Measurements from ENCODE around the gene SMOC1. TPM values are rescaled to one million over a fixed set of nuclear protein-coding genes. Genes with fewer than 3 reads are reported as not detected.

SMOC1 gene, protein sequence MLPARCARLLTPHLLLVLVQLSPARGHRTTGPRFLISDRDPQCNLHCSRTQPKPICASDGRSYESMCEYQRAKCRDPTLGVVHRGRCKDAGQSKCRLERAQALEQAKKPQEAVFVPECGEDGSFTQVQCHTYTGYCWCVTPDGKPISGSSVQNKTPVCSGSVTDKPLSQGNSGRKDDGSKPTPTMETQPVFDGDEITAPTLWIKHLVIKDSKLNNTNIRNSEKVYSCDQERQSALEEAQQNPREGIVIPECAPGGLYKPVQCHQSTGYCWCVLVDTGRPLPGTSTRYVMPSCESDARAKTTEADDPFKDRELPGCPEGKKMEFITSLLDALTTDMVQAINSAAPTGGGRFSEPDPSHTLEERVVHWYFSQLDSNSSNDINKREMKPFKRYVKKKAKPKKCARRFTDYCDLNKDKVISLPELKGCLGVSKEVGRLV
- 0.22 TPM in 1 of 2 replicates, not detected in the other for total RNA-seq

DNA sequence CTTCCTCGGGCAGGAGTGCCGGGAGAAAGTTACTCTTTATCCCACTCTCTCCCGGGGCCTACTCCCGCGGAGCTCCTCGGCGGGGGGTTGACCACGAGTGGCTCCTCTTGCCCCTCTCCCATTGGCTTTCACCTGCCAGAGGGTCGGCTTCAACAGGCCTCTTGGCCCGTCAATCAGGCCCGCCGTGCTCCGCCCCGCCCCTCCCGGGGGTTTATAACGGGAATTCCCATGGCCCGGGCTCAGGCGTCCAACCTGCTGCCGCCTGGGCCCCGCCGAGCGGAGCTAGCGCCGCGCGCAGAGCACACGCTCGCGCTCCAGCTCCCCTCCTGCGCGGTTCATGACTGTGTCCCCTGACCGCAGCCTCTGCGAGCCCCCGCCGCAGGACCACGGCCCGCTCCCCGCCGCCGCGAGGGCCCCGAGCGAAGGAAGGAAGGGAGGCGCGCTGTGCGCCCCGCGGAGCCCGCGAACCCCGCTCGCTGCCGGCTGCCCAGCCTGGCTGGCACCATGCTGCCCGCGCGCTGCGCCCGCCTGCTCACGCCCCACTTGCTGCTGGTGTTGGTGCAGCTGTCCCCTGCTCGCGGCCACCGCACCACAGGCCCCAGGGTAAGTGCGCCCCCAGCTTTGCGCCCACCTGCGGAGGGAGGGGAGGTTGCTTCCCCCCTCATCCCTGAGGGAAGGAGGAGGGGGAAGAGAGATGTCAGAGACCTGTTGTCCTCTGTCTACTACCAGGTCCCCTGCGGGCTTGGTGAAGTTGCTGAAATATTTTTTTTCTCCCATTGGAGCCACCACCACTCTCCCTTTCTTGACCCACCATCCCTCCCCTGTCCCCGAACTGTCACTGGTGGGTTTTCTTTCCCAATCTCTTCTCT lies at the start of gene SMOC1:
Gene SMOC1 (plus strand): TSS at position 242 of the 869 bp plus-strand sequence. CDS start 263 bp downstream, at position 505.

Other genes with a start within 250 kb of the SMOC1 start
- 164 and 222 TPM in 2 replicates for gene SRSF5, start 112.3 kb upstream of the SMOC1 start, total RNA-seq
- gene SLC10A1, start 82.2 kb upstream of the SMOC1 start, total RNA-seq: not detected in 2 replicates